CD4-positive, alpha-beta T cell (primary cell): ENCODE measurements around the gene ZNF185. TPM values are rescaled to one million over a fixed set of nuclear protein-coding genes. Genes with fewer than 3 reads are reported as not detected.
A peak's percentile ranks its signal among the peaks of the same experiment; 100 is the strongest.

Source experiments
- ATAC-seq: fragments of 200-7000 bp; cut with Tn5 transposase; one replicate; pipeline ENCODE4 v1.10.0; 2022; ENCODE audit warnings: mild to moderate bottlenecking; ENCODE audit not compliant: poor library complexity
- CTCF ChIA-PET: fragments of 350-600 bp; sonication (Branson Sonifier 250); formaldehyde crosslinking; loops from one replicate; lab custom pipeline; 2021; ENCODE audit warnings: antibody characterized with exemption, inconsistent platforms; lab: Charles Lee
- POLR2A ChIA-PET: fragments of 350-600 bp; sonication (Branson Sonifier 250); formaldehyde crosslinking; loops from one replicate; lab custom pipeline; 2021; ENCODE audit warnings: antibody characterized with exemption, inconsistent platforms; lab: Charles Lee
- DNase-seq, 14 experiments: peaks; one replicate each; pipeline ENCODE4 v3.0.0-alpha.2; 2013 to 2020; ENCODE audit warnings: mixed read lengths in 2 of 14
- H3K27ac ChIP-seq, 2 donors: one replicate each; pipeline versions ENCODE4 v1.5.1 to v1.7.0; 2013; ENCODE audit warnings: low read length in 2 of 2, low read depth in 1 of 2, mild to moderate bottlenecking in 1 of 2
- H3K27me3 ChIP-seq, 2 experiments: 1 replicate in 1 of 2; 2 replicates in 1 of 2; pipeline versions ENCODE4 v1.6.1 to v1.7.0; 2013; ENCODE audit warnings: low read length in 2 of 2, control low read depth in 1 of 2, mild to moderate bottlenecking in 1 of 2, moderate library complexity in 1 of 2; ENCODE audit not compliant: insufficient read depth in 2 of 2, control insufficient read depth in 1 of 2
- H3K36me3 ChIP-seq: one replicate; pipeline ENCODE4 v1.6.1; 2013; ENCODE audit warnings: low read length, control low read depth; ENCODE audit not compliant: insufficient read depth
- H3K4me1 ChIP-seq: one replicate; pipeline ENCODE4 v1.6.1; 2013; ENCODE audit warnings: low read length, control low read depth; ENCODE audit not compliant: insufficient read depth
- H3K4me3 ChIP-seq: one replicate; pipeline ENCODE4 v1.5.1; 2013; ENCODE audit warnings: mild to moderate bottlenecking, low read length, moderate library complexity
- H3K9me3 ChIP-seq, 2 experiments: 1 replicate in 1 of 2; 2 replicates in 1 of 2; pipeline versions ENCODE4 v1.6.1 to v1.7.0; 2013; ENCODE audit warnings: low read length in 2 of 2, mild to moderate bottlenecking in 2 of 2, control low read depth in 1 of 2, moderate library complexity in 1 of 2; ENCODE audit not compliant: control insufficient read depth in 1 of 2, insufficient read depth in 1 of 2
- H3K27ac Mint-ChIP-seq: one replicate; pipeline ENCODE4 v1.8.0; 2020; ENCODE audit warnings: mixed read lengths
- H3K27me3 Mint-ChIP-seq: one replicate; pipeline ENCODE4 v1.8.0; 2021; ENCODE audit warnings: mixed read lengths
- H3K36me3 Mint-ChIP-seq: one replicate; pipeline ENCODE4 v1.8.0; 2021; ENCODE audit warnings: low read depth, mixed read lengths
- H3K4me1 Mint-ChIP-seq: one replicate; pipeline ENCODE4 v1.8.0; 2021; ENCODE audit warnings: low read depth, mixed read lengths
- H3K4me3 Mint-ChIP-seq: one replicate; pipeline ENCODE4 v1.8.0; 2020; ENCODE audit warnings: mild to moderate bottlenecking, mixed read lengths
- H3K9me3 Mint-ChIP-seq: one replicate; pipeline ENCODE4 v1.8.0; 2020; ENCODE audit warnings: mixed read lengths
- CTCF ChIP-seq: fragments of 200-600 bp; IDR thresholded peaks from one replicate; pipeline ENCODE4 v1.8.0; 2022; ENCODE audit warnings: antibody characterized with exemption, mild to moderate bottlenecking
- intact Hi-C, 2 experiments: fragments of 100-400 bp; cut with DNase I in 1 of 2; cut with micrococcal nuclease in 1 of 2; formaldehyde crosslinking; loops; one replicate each; pipeline versions ENCODE4 v1.15.1 to v1.9.0; 2023 to 2025; cut with DNase I, micrococcal nuclease
- total RNA-seq, 174 experiments: library from RNA in 2 of 174; stranded (reverse) in 2 of 174; gene quantifications; one replicate each; pipeline ENCODE4 v1.2.3 and lab custom pipeline; 2021 to 2026

ZNF185 gene
- total RNA-seq, 2 experiments from 2014 or later = 1.4 to 1.5 TPM

GRCh38 chrX:152902502-152902820, 4.6 kb downstream of the ZNF185 start:
- peaks cover 9% of the 10 kb centered on the region for H3K27me3 Mint-ChIP-seq
- H3K27ac Mint-ChIP-seq = no peak overlapping the region
- no peak overlapping the region for H3K27ac ChIP-seq
- peaks cover 2 to 18% of the 10 kb centered on the region in 2 experiments for H3K27me3 ChIP-seq
- intact Hi-C loops = no loop called here
- no peak overlapping the region for H3K4me3 ChIP-seq
- DNase-seq = no peak
- ATAC-seq = no peak
- no peak overlapping the region for H3K4me3 Mint-ChIP-seq
- no peaks in the 10 kb centered on the region for H3K4me1 Mint-ChIP-seq
- CTCF ChIA-PET = no interaction called here
- H3K4me1 ChIP-seq = peaks cover 6% of the 10 kb centered on the region
- H3K36me3 ChIP-seq = no peaks in the 10 kb centered on the region
- H3K9me3 ChIP-seq = no peaks in the 10 kb centered on the region
- POLR2A ChIA-PET = no interaction called here
- H3K36me3 Mint-ChIP-seq = no peaks in the 10 kb centered on the region
- no peaks in the 10 kb centered on the region for H3K9me3 Mint-ChIP-seq
- no peak for TF ChIP-seq CTCF

- H3K9me3 ChIP-seq = no peaks in the 10 kb centered on the region
- peaks cover 9% of the 10 kb centered on the region for H3K27me3 Mint-ChIP-seq
- ATAC-seq = no peak
- intact Hi-C loops = no loop called here
- H3K4me3 Mint-ChIP-seq = no peak overlapping the region
- no peak for TF ChIP-seq CTCF
- CTCF ChIA-PET = no interaction called here
- peaks cover 6% of the 10 kb centered on the region for H3K4me1 ChIP-seq
- no peak overlapping the region for H3K27ac Mint-ChIP-seq
- no peak overlapping the region for H3K4me3 ChIP-seq
- H3K27ac ChIP-seq = no peak overlapping the region
- POLR2A ChIA-PET = no interaction called here
- H3K27me3 ChIP-seq = peaks cover 2 to 10% of the 10 kb centered on the region in 2 experiments
- H3K36me3 Mint-ChIP-seq = no peaks in the 10 kb centered on the region
- no peaks in the 10 kb centered on the region for H3K36me3 ChIP-seq
- no peak for DNase-seq
- no peaks in the 10 kb centered on the region for H3K4me1 Mint-ChIP-seq
- H3K9me3 Mint-ChIP-seq = no peaks in the 10 kb centered on the region
Observed at GRCh38 chrX:152903589-152903988, 5.7 kb downstream of the ZNF185 start.

- Mint-ChIP-seq H3K4me3 (no peak overlapping the region), H3K9me3 (no peaks in the 10 kb centered on the region), H3K27ac (no peak overlapping the region), H3K36me3 (no peaks in the 10 kb centered on the region), H3K4me1 (no peaks in the 10 kb centered on the region), H3K27me3 (peaks cover 9% of the 10 kb centered on the region)
- H3K9me3 ChIP-seq = no peaks in the 10 kb centered on the region
- ATAC-seq (peak; percentile 59), DNase-seq (peak; percentile 2 to 57 (median 20))
- intact Hi-C loops = no loop called here
- peak; percentile 51 for TF ChIP-seq CTCF
- POLR2A ChIA-PET = no interaction called here
- H3K4me1 ChIP-seq = peaks cover 6% of the 10 kb centered on the region
- H3K4me3 ChIP-seq = no peak overlapping the region
- H3K27me3 ChIP-seq = peaks cover 2 to 5% of the 10 kb centered on the region in 2 experiments
- no peaks in the 10 kb centered on the region for H3K36me3 ChIP-seq
- H3K27ac ChIP-seq = no peak overlapping the region
- CTCF ChIA-PET = no interaction called here
Observed at GRCh38 chrX:152904151-152905080, 6.5 kb downstream of the ZNF185 start.
